ENCODE measurements around the gene EXOC6B. TPM values are rescaled to one million over a fixed set of nuclear protein-coding genes. Genes with fewer than 3 reads are reported as not detected.

EXOC6B gene
- total and polyA plus RNA-seq, 9 of the 15 experiments (the other 6 are each of a cell fraction or from before 2014, with no cell fraction given): 0.28 to 4.2 (median 2.0) TPM

DNA sequence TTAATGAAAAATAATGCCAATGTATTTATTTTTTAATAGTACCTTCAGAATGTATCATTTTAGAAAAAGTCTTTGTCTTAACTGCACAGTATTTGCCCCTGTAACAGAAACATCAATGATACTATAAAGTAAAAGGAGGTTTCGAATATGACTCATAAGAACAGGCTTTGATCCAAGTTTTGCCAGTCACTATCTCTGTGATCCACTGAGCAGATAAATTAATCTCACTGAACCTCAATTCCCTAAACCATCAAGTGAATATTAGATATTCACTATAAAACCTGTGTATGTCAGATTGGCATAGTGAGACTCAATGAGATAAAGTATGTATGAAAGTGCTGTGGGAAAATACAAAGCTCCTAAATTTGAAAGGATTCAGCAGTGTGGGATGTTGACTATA is 292.1 kb downstream of the EXOC6B start (continued):
- TF ChIP-seq, protein P1, sequence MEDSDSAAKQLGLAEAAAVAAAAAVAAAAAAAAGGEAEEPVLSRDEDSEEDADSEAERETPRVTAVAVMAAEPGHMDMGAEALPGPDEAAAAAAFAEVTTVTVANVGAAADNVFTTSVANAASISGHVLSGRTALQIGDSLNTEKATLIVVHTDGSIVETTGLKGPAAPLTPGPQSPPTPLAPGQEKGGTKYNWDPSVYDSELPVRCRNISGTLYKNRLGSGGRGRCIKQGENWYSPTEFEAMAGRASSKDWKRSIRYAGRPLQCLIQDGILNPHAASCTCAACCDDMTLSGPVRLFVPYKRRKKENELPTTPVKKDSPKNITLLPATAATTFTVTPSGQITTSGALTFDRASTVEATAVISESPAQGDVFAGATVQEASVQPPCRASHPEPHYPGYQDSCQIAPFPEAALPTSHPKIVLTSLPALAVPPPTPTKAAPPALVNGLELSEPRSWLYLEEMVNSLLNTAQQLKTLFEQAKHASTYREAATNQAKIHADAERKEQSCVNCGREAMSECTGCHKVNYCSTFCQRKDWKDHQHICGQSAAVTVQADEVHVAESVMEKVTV (CRISPR knock-in tag; IDR thresholded peaks at IDR 0.05): no peak
- TF ChIP-seq PML (IDR thresholded peaks at IDR 0.05; ENCODE audit: low read length) (peak; percentile 84), RCOR1 (IDR thresholded peaks at IDR 0.05; ENCODE audit: borderline replicate concordance in 1 of 2, low read depth in 2 of 2, low read length in 2 of 2) (peak in 1 of 2 experiments; percentile 24; a peak in 1 of 4 replicates), SREBF2 (CRISPR knock-in tag; IDR thresholded peaks at IDR 0.05) (no peak), ZNF316 (IDR thresholded peaks at IDR 0.05) (0 out of 2 replicates have a peak, but pooled peaks have one; percentile 8), COPS2 (conservative IDR thresholded peaks at IDR 0.05) (no peak), REST (IDR thresholded peaks at IDR 0.05; ENCODE audit: borderline replicate concordance) (no peak), REST (CRISPR knock-in tag; IDR thresholded peaks at IDR 0.05; ENCODE audit: low read depth) (no peak), NFRKB (IDR thresholded peaks at IDR 0.05; ENCODE audit: low read depth) (no peak), CHAMP1 (IDR thresholded peaks at IDR 0.05) (0 out of 2 replicates have a peak, but pooled peaks have one; percentile 63), KLF16 (IDR thresholded peaks at IDR 0.05) (peak; percentile 61), RAD21 (CRISPR knock-in tag; conservative IDR thresholded peaks at IDR 0.05 in 1 of 2, IDR thresholded peaks at IDR 0.05 in 1 of 2) (no peak), GTF2B (IDR thresholded peaks at IDR 0.05; ENCODE audit: extremely low read depth, insufficient read length) (no peak), SMARCA4 (IDR thresholded peaks at IDR 0.05) (peak; percentile 92), BRCA1 (IDR thresholded peaks at IDR 0.05) (no peak), BRCA1 (CRISPR knock-in tag; IDR thresholded peaks at IDR 0.05) (no peak), POLR2B (IDR thresholded peaks at IDR 0.05; ENCODE audit: low read depth, partially characterized antibody) (no peak)

Data from K562 (cell line).